Esophagus squamous epithelium (tissue), 5 donors: ENCODE results near the gene CPNE1. TPM values are rescaled to one million over a fixed set of nuclear protein-coding genes. Genes with fewer than 3 reads are reported as not detected.

Experiments used
- DNase-seq: peaks from one replicate; lab custom pipeline; 2025; lab: John Stamatoyannopoulos, UW
- H3K27ac ChIP-seq, 4 donors: fragments of 200-600 bp; sonication (generic); one replicate each; pipeline ENCODE4 v1.5.1; 2016 to 2019; ENCODE audit warnings: mild to moderate bottlenecking in 1 of 4
- H3K27me3 ChIP-seq, 4 donors: fragments of 200-600 bp; sonication (generic); 1 replicate in 3 of 4; 2 replicates in 1 of 4; pipeline versions ENCODE4 v1.5.1 to v1.6.0; 2017 to 2021; ENCODE audit warnings: antibody characterized with exemption in 1 of 4
- H3K36me3 ChIP-seq, 3 donors: fragments of 200-600 bp; sonication (generic); one replicate each; pipeline ENCODE4 v1.5.1; 2016 to 2019
- H3K4me1 ChIP-seq, 3 donors: fragments of 200-600 bp; sonication (generic); one replicate each; pipeline ENCODE4 v1.5.1; 2017 to 2019
- H3K4me3 ChIP-seq, 4 donors: fragments of 200-600 bp; sonication (generic); 1 replicate in 3 of 4; 2 replicates in 1 of 4; pipeline ENCODE4 v1.5.1; 2016 to 2019; ENCODE audit warnings: mild to moderate bottlenecking in 2 of 4, moderate library complexity in 1 of 4
- H3K9me3 ChIP-seq, 3 donors: fragments of 200-600 bp; sonication (generic); one replicate each; pipeline ENCODE4 v1.5.1; 2016 to 2019
- CTCF ChIP-seq, 6 experiments: fragments of 450-650 bp in 4 of 6; fragments of 200-600 bp in 2 of 6; sonication (generic) in 2 of 6; IDR thresholded peaks; one replicate each; pipeline ENCODE4 v1.5.1; 2016 to 2019; ENCODE audit warnings: antibody characterized with exemption in 6 of 6, mild to moderate bottlenecking in 4 of 6, moderate library complexity in 4 of 6
- POLR2A ChIP-seq, 4 donors: fragments of 450-650 bp; IDR thresholded peaks; one replicate each; pipeline ENCODE4 v1.6.1; 2017; ENCODE audit warnings: antibody characterized with exemption in 4 of 4, mild to moderate bottlenecking in 4 of 4, moderate library complexity in 3 of 4
- WGBS, 2 donors: methylation state at CpG; one replicate each; pipeline ENCODE4 v1.1.5; 2018; 5-methylcytosine and 5-hydroxymethylcytosine counted together
- intact Hi-C: fragments of 100-400 bp; cut with DNase I; formaldehyde crosslinking; loops from one replicate; pipeline ENCODE4 v1.15.0; 2022
- total RNA-seq, 4 donors: library from RNA; depleted of rRNA; stranded (reverse); fragments of >200 nt; gene quantifications; one replicate each; pipeline ENCODE4 v1.1.0, GENCODE V29; 2016
- donor health status: DM: yes; HTN: yes; CAD: no.

Gene CPNE1
- total RNA-seq, 4 donors from 2014 or later = 47.3 to 98.2 (median 75.9) TPM

- DNase-seq = no peak
Observed at GRCh38 chr20:35588397-35588796, 76.3 kb downstream of the CPNE1 start.

DNA sequence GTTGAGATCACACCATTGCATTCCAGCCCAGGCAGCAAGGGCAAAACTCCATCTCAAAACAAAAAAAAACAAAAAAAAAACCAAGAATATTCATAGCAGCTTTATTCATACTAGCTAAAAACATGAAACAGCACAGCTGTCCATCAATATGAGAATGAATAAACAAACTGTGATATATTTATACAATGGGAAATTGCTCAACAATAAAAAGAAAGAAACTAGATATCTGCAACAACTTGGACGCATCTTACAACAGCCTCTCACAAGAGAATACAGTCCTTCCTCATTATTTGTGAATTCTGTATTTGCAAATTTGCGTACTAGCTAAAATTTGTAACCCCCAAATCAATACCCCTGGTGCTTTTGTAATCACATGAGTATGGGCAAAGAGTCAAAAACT is 77.3 kb downstream of the CPNE1 start:
- WGBS, 2 donors = 70 to 73% methylated on average over 2 of the region's 2 CpGs
- no peaks in the 10 kb centered on the region for H3K36me3 ChIP-seq
- H3K4me1 ChIP-seq = peaks cover 0 to 22% (median 9%) of the 10 kb centered on the region in 3 donors
- DNase-seq = no peak
- TF ChIP-seq POLR2A (IDR thresholded peaks at IDR 0.05) = no peak
- TF ChIP-seq CTCF (IDR thresholded peaks at IDR 0.05) = no peak
- no peaks in the 10 kb centered on the region for H3K9me3 ChIP-seq
- no peak overlapping the region for H3K27ac ChIP-seq
- no peak overlapping the region for H3K4me3 ChIP-seq
- H3K27me3 ChIP-seq = no peaks in the 10 kb centered on the region
- intact Hi-C loops = no loop called here

More at GRCh38 chr20:35588397-35588796, 76.3 kb downstream of the CPNE1 start:
- Histone ChIP-seq H3K27ac (no peak overlapping the region), H3K9me3 (no peaks in the 10 kb centered on the region), H3K4me3 (no peak overlapping the region), H3K27me3 (no peaks in the 10 kb centered on the region), H3K4me1 (peaks cover 0 to 31% (median 9%) of the 10 kb centered on the region in 3 donors), H3K36me3 (no peaks in the 10 kb centered on the region)
- no peak for TF ChIP-seq CTCF (IDR thresholded peaks at IDR 0.05)
- no peak for TF ChIP-seq POLR2A (IDR thresholded peaks at IDR 0.05)
- 70 to 79% methylated on average over 12 to 14 of the region's 14 CpGs for WGBS, 2 donors
- intact Hi-C loops = no loop called here

- Histone ChIP-seq H3K4me3 (no peak overlapping the region), H3K9me3 (no peaks in the 10 kb centered on the region), H3K4me1 (peaks cover 0 to 19% (median 9%) of the 10 kb centered on the region in 3 donors), H3K27me3 (no peaks in the 10 kb centered on the region), H3K27ac (no peak overlapping the region), H3K36me3 (no peaks in the 10 kb centered on the region)
- TF ChIP-seq CTCF (IDR thresholded peaks at IDR 0.05) (no peak), POLR2A (IDR thresholded peaks at IDR 0.05) (no peak)
- no peak for DNase-seq
- intact Hi-C loops = no loop called here
- 94 to 100% methylated on average over 3 to 6 of the region's 6 CpGs for WGBS, 2 donors
Observed at GRCh38 chr20:35586751-35587425, 77.8 kb downstream of the CPNE1 start.

DNA sequence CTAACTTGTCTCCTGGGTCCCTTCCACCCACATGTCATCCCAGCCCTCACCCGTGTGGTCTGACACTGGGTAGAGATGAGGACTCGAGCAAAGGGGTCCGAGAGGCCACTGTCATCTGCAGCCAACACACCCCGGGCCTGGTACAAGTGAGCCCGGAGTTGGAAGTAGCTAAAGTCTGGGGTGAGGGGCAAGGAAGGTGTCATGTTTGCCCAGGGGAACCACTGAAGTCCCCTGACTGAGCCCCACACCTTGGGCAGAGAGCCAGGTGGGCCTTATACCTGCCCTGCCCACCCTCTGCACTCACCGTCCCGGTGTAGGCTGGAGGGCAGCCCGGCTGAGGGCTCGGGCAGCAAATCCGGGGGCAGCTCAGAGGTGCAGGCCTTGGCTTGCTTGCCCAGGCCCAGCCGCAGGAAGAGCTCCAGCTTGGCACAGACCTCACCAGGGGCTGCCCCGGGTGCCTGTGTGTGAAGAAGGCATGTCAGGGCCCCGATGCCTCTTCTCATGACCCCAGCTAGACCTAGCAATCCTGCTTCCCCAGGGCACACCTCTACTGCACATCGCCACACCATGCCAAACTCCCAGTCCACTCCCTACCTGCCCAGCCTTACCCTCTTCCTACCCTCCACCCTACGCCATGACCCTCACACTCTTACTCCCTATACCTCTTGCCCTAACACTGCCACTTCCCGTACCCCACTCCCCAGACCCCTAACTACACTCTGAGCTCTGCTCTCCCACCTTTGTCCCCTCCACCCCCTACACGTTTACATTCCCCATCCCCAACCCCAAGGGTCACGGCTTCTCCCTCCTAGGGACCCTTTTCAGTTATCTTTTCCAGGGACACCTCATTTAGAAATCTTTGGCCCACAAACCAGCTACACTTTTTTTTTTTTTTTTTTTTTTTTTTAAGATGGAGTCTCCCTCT is 80.8 kb downstream of the CPNE1 start:
- TF ChIP-seq POLR2A (IDR thresholded peaks at IDR 0.05) = no peak
- no peak for TF ChIP-seq CTCF (IDR thresholded peaks at IDR 0.05)

More for the DNA sequence above, 80.8 kb downstream of the CPNE1 start:
- H3K4me3 ChIP-seq = no peak overlapping the region
- H3K36me3 ChIP-seq = no peaks in the 10 kb centered on the region
- DNase-seq = no peak
- no peaks in the 10 kb centered on the region for H3K27me3 ChIP-seq
- intact Hi-C loops = no loop called here
- no peaks in the 10 kb centered on the region for H3K9me3 ChIP-seq
- peaks cover 0 to 19% (median 9%) of the 10 kb centered on the region in 3 donors for H3K4me1 ChIP-seq
- H3K27ac ChIP-seq = no peak overlapping the region
- WGBS, 2 donors = 58 to 70% methylated on average over 6 to 10 of the region's 18 CpGs
